HFFc6 (cell line): Measurements from ENCODE around the gene ABCB1. TPM values are rescaled to one million over a fixed set of nuclear protein-coding genes. Genes with fewer than 3 reads are reported as not detected.

Experiments
- DNase-seq: peaks from one replicate; pipeline ENCODE4 v3.0.0-alpha.2; 2018
- H3K27ac Mint-ChIP-seq: 2 replicates; pipeline ENCODE4 v1.8.0; 2020; ENCODE audit warnings: mild to moderate bottlenecking, mixed read lengths
- H3K27me3 Mint-ChIP-seq: 2 replicates; pipeline ENCODE4 v1.8.0; 2021; ENCODE audit warnings: mild to moderate bottlenecking, moderate library complexity, mixed read lengths; ENCODE audit not compliant: insufficient read depth
- H3K36me3 Mint-ChIP-seq: 2 replicates; pipeline ENCODE4 v1.8.0; 2021; ENCODE audit warnings: low read depth, mixed read lengths
- H3K4me1 Mint-ChIP-seq: 2 replicates; pipeline ENCODE4 v1.8.0; 2020; ENCODE audit warnings: low read depth, mixed read lengths
- H3K4me3 Mint-ChIP-seq: 2 replicates; pipeline ENCODE4 v1.8.0; 2020; ENCODE audit warnings: mild to moderate bottlenecking, moderate library complexity, mixed read lengths
- H3K9me3 Mint-ChIP-seq: 2 replicates; pipeline ENCODE4 v1.8.0; 2020; ENCODE audit warnings: mild to moderate bottlenecking, mixed read lengths
- CTCF ChIP-seq: fragments of 200-600 bp; sonication (generic); IDR thresholded peaks from 2 replicates; pipeline ENCODE4 v1.5.0; 2021; ENCODE audit warnings: antibody characterized with exemption, mild to moderate bottlenecking
- total RNA-seq, 6 experiments: library from RNA; stranded (reverse); fragmentation: NEBNext Ultra II Directional; extraction: Animal tissue kit (Norgen Biotek cat#: 25700); gene quantifications; 2 replicates in 1 of 6; 3 replicates in 5 of 6; pipeline ENCODE4 v1.2.3, GENCODE V29; 2021

Gene ABCB1
- total RNA-seq, 6 experiments from 2014 or later: 4.4 to 7.4 (median 5.9) TPM

- Mint-ChIP-seq H3K27ac (no peak overlapping the region), H3K36me3 (no peaks in the 10 kb centered on the region)
These were observed 4.5 kb downstream of the ABCB1 start for GRCh38 chr7:87596136-87596535.

GRCh38 chr7:87592300-87592699 is 8.4 kb downstream of the ABCB1 start:
- Mint-ChIP-seq H3K4me1 (no peaks in the 10 kb centered on the region), H3K4me3 (no peak overlapping the region), H3K36me3 (no peaks in the 10 kb centered on the region), H3K27me3 (no peaks in the 10 kb centered on the region), H3K9me3 (peaks cover 4% of the 10 kb centered on the region; the same call in 1 of the 2 replicates), H3K27ac (no peak overlapping the region)
- no peak for TF ChIP-seq CTCF
- DNase-seq: no peak

More at GRCh38 chr7:87596136-87596535, 4.5 kb downstream of the ABCB1 start:
- no peak for DNase-seq
- H3K9me3 Mint-ChIP-seq: no peaks in the 10 kb centered on the region
- H3K4me3 Mint-ChIP-seq: no peak overlapping the region
- H3K4me1 Mint-ChIP-seq: no peaks in the 10 kb centered on the region; the same call in 1 of the 2 replicates
- no peak for TF ChIP-seq CTCF
- peaks cover 2% of the 10 kb centered on the region; the same call in 1 of the 2 replicates for H3K27me3 Mint-ChIP-seq

GRCh38 chr7:87591211-87591610 is 9.5 kb downstream of the ABCB1 start:
- Mint-ChIP-seq H3K9me3 (peaks cover 4% of the 10 kb centered on the region; the same call in 1 of the 2 replicates), H3K36me3 (no peaks in the 10 kb centered on the region), H3K4me3 (no peak overlapping the region), H3K27me3 (no peaks in the 10 kb centered on the region), H3K27ac (no peak overlapping the region), H3K4me1 (no peaks in the 10 kb centered on the region)
- DNase-seq: no peak
- TF ChIP-seq CTCF: no peak

- peaks cover 4% of the 10 kb centered on the region; the same call in 1 of the 2 replicates for H3K9me3 Mint-ChIP-seq
- no peak overlapping the region for H3K27ac Mint-ChIP-seq
- no peaks in the 10 kb centered on the region for H3K36me3 Mint-ChIP-seq
- H3K4me3 Mint-ChIP-seq: no peak overlapping the region
- TF ChIP-seq CTCF: no peak
- no peaks in the 10 kb centered on the region for H3K27me3 Mint-ChIP-seq
- no peaks in the 10 kb centered on the region for H3K4me1 Mint-ChIP-seq
- no peak for DNase-seq
These were observed 10.1 kb downstream of the ABCB1 start for GRCh38 chr7:87590578-87590977.

- TF ChIP-seq CTCF: no peak
- DNase-seq: no peak
- Mint-ChIP-seq H3K4me1 (no peaks in the 10 kb centered on the region), H3K9me3 (peaks cover 13% of the 10 kb centered on the region; the same call in 1 of the 2 replicates), H3K4me3 (no peak overlapping the region), H3K27me3 (no peaks in the 10 kb centered on the region), H3K36me3 (no peaks in the 10 kb centered on the region), H3K27ac (no peak overlapping the region)
These were observed 11.1 kb downstream of the ABCB1 start for GRCh38 chr7:87589631-87590030.

- no peaks in the 10 kb centered on the region for H3K27me3 Mint-ChIP-seq
- peaks cover 10% of the 10 kb centered on the region; the same call in 1 of the 2 replicates for H3K4me1 Mint-ChIP-seq
- H3K9me3 Mint-ChIP-seq: peaks cover 18% of the 10 kb centered on the region
- no peaks in the 10 kb centered on the region for H3K36me3 Mint-ChIP-seq
- no peak overlapping the region for H3K27ac Mint-ChIP-seq
- TF ChIP-seq CTCF: no peak
- DNase-seq: no peak
- H3K4me3 Mint-ChIP-seq: no peak overlapping the region
These were observed 19.0 kb downstream of the ABCB1 start for GRCh38 chr7:87581723-87582122.
